H1 (cell line): Measurements from ENCODE around the gene SLC22A23. TPM values are rescaled to one million over a fixed set of nuclear protein-coding genes. Genes with fewer than 3 reads are reported as not detected.
A peak's percentile ranks its signal among the peaks of the same experiment; 100 is the strongest.

ENCODE experiments used
- CTCF ChIA-PET: fragments of 300-600 bp; sonication (Branson Sonifier 250); formaldehyde crosslinking; loops from one replicate; lab custom pipeline; 2021; ENCODE audit not compliant: partially characterized antibody; lab: Charles Lee
- POLR2A ChIA-PET: fragments of 300-600 bp; sonication (Branson Sonifier 250); formaldehyde crosslinking; loops from one replicate; lab custom pipeline; 2021; ENCODE audit warnings: inconsistent platforms; ENCODE audit not compliant: partially characterized antibody; lab: Charles Lee
- DNase-seq, 2 experiments: peaks; one replicate each; pipeline versions ENCODE4 v3.0.0 to v3.0.0-alpha.2; 2010 to 2022; ENCODE audit warnings: low spot score in 2 of 2, low read depth in 1 of 2, mixed read lengths in 1 of 2
- FAIRE-seq: peaks from 2 replicates; lab custom pipeline; 2011; peaks lifted over from hg19 to GRCh38; lab: Jason Lieb, UNC
- H2AFZ ChIP-seq: 2 replicates; pipeline ENCODE4 v1.8.1; 2012; ENCODE audit warnings: low read length, inconsistent platforms
- H2AK5ac ChIP-seq: 2 replicates; pipeline ENCODE4 v1.6.1; 2013; ENCODE audit warnings: low read depth, low read length
- H2BK120ac ChIP-seq: replicated peaks from 2 replicates; pipeline ENCODE3; 2013; ENCODE audit warnings: low read depth, low read length, inconsistent platforms
- H2BK12ac ChIP-seq: 2 replicates; pipeline ENCODE4 v1.6.1; 2013; ENCODE audit warnings: low read depth, low read length
- H2BK15ac ChIP-seq: 2 replicates; pipeline ENCODE4 v1.6.1; 2013; ENCODE audit warnings: low read length
- H2BK20ac ChIP-seq: 2 replicates; pipeline ENCODE4 v1.6.1; 2013; ENCODE audit warnings: low read length
- H2BK5ac ChIP-seq: 2 replicates; pipeline ENCODE4 v1.6.1; 2013; ENCODE audit warnings: low read depth, low read length
- H3K14ac ChIP-seq: 2 replicates; pipeline ENCODE4 v1.6.1; 2013; ENCODE audit warnings: inconsistent platforms; ENCODE audit not compliant: insufficient read length
- H3K18ac ChIP-seq: 2 replicates; pipeline ENCODE4 v1.6.1; 2013; ENCODE audit warnings: low read length; ENCODE audit errors: extremely low read depth
- H3K23ac ChIP-seq: 2 replicates; pipeline ENCODE4 v1.6.1; 2013; ENCODE audit warnings: inconsistent platforms; ENCODE audit not compliant: insufficient read length
- H3K23me2 ChIP-seq: 2 replicates; pipeline ENCODE4 v1.6.1; 2013; ENCODE audit warnings: low read depth, low read length
- H3K27ac ChIP-seq: 2 replicates; pipeline ENCODE4 v1.6.1; 2011; ENCODE audit warnings: low read depth, low read length, inconsistent platforms
- H3K27me3 ChIP-seq, 4 experiments: replicated peaks in 1 of 4; 1 replicate in 1 of 4; 2 replicates in 3 of 4; pipeline versions ENCODE4 v1.6.1 to v1.8.1; 2011 to 2013; ENCODE audit warnings: low read length in 3 of 4, mild to moderate bottlenecking in 3 of 4, inconsistent platforms in 2 of 4, mixed read lengths in 2 of 4, moderate library complexity in 1 of 4; ENCODE audit not compliant: control insufficient read depth in 3 of 4, insufficient read depth in 3 of 4; ENCODE audit errors: extremely low read depth in 1 of 4
- H3K36me3 ChIP-seq, 4 experiments: 2 replicates each; pipeline versions ENCODE4 v1.6.1 to v1.8.1; 2011 to 2013; ENCODE audit warnings: mild to moderate bottlenecking in 4 of 4, low read length in 3 of 4, moderate library complexity in 2 of 4, control low read depth in 1 of 4, inconsistent platforms in 1 of 4; ENCODE audit not compliant: insufficient read depth in 4 of 4, control insufficient read depth in 2 of 4
- H3K4ac ChIP-seq: replicated peaks from 2 replicates; pipeline ENCODE3; 2013; ENCODE audit warnings: low read length, low read depth, mixed read lengths, inconsistent platforms; ENCODE audit not compliant: insufficient read length
- H3K4me1 ChIP-seq, 4 experiments: replicated peaks in 1 of 4; 1 replicate in 1 of 4; 2 replicates in 3 of 4; pipeline versions ENCODE4 v1.6.1 to v1.8.1; 2011 to 2013; ENCODE audit warnings: low read length in 3 of 4, inconsistent platforms in 2 of 4, mixed read lengths in 1 of 4; ENCODE audit not compliant: insufficient read depth in 4 of 4, control insufficient read depth in 3 of 4
- H3K4me2 ChIP-seq, 2 experiments: 2 replicates each; pipeline versions ENCODE4 v1.6.1 to v1.8.1; 2011 to 2013; ENCODE audit warnings: low read depth in 2 of 2, low read length in 2 of 2, control low read depth in 1 of 2, inconsistent platforms in 1 of 2, mild to moderate bottlenecking in 1 of 2; ENCODE audit not compliant: insufficient read depth in 1 of 2
- H3K4me3 ChIP-seq, 4 experiments: fragments of 200-600, 300-600 bp in 1 of 4; sonication (generic), shearing (Covaris generic), sonication (Bioruptor Twin) in 1 of 4; 2 replicates each; pipeline versions ENCODE4 v1.5.1 to v1.8.1; 2011 to 2016; ENCODE audit warnings: low read length in 4 of 4, low read depth in 3 of 4, control low read depth in 2 of 4, inconsistent platforms in 2 of 4, mild to moderate bottlenecking in 2 of 4, mixed read lengths in 1 of 4, moderate library complexity in 1 of 4; ENCODE audit not compliant: insufficient read depth in 2 of 4; ENCODE audit errors: extremely low read depth in 1 of 4
- H3K56ac ChIP-seq: replicated peaks from 2 replicates; pipeline ENCODE3; 2013; ENCODE audit warnings: low read depth, mild to moderate bottlenecking, mixed read lengths, low read length, inconsistent platforms; ENCODE audit not compliant: insufficient read length
- H3K79me1 ChIP-seq: 2 replicates; pipeline ENCODE4 v1.6.1; 2013; ENCODE audit warnings: low read depth, low read length, control low read depth
- H3K79me2 ChIP-seq, 2 experiments: 2 replicates each; pipeline versions ENCODE4 v1.6.1 to v1.8.1; 2012 to 2013; ENCODE audit warnings: low read length in 2 of 2, mild to moderate bottlenecking in 2 of 2, inconsistent platforms in 1 of 2; ENCODE audit not compliant: insufficient read depth in 2 of 2, control insufficient read depth in 1 of 2
- H3K9ac ChIP-seq, 4 experiments: replicated peaks in 1 of 4; 1 replicate in 1 of 4; 2 replicates in 3 of 4; pipeline versions ENCODE4 v1.6.1 to v1.8.1; 2011 to 2013; ENCODE audit warnings: low read depth in 3 of 4, low read length in 3 of 4, control low read depth in 2 of 4, mild to moderate bottlenecking in 2 of 4, moderate library complexity in 2 of 4, inconsistent platforms in 1 of 4; ENCODE audit errors: extremely low read depth in 1 of 4
- H3K9me3 ChIP-seq, 2 experiments: 2 replicates each; pipeline versions ENCODE4 v1.6.1 to v1.8.1; 2012 to 2013; ENCODE audit warnings: mild to moderate bottlenecking in 2 of 2, moderate library complexity in 2 of 2, control low read depth in 1 of 2, inconsistent platforms in 1 of 2, low read depth in 1 of 2, low read length in 1 of 2, mixed read lengths in 1 of 2; ENCODE audit not compliant: insufficient read depth in 2 of 2
- H4K20me1 ChIP-seq, 2 experiments: replicated peaks in 1 of 2; 2 replicates each; pipeline versions ENCODE3 to v1.8.1; 2011 to 2013; ENCODE audit warnings: inconsistent platforms in 2 of 2, low read length in 2 of 2, mild to moderate bottlenecking in 1 of 2; ENCODE audit not compliant: insufficient read depth in 2 of 2, control insufficient read depth in 1 of 2
- H4K5ac ChIP-seq: 2 replicates; pipeline ENCODE4 v1.6.1; 2013; ENCODE audit warnings: low read length, low read depth, mixed read lengths, inconsistent platforms; ENCODE audit not compliant: insufficient read length
- H4K8ac ChIP-seq: 2 replicates; pipeline ENCODE4 v1.8.0; 2013; ENCODE audit warnings: mild to moderate bottlenecking, moderate library complexity, low read length, inconsistent platforms; ENCODE audit not compliant: insufficient read depth; ENCODE audit errors: extremely low read depth
- H4K91ac ChIP-seq: replicated peaks from 2 replicates; pipeline ENCODE3; 2013; ENCODE audit warnings: low read length, mixed read lengths, inconsistent platforms; ENCODE audit not compliant: insufficient read length
- CHD2 ChIP-seq: IDR thresholded peaks from 2 replicates; pipeline ENCODE4 v1.6.1; 2012; ENCODE audit warnings: low read length, improper control_type of control experiment
- JUN ChIP-seq: IDR thresholded peaks from 2 replicates; pipeline ENCODE4 v1.6.1; 2011; ENCODE audit warnings: low read depth, mild to moderate bottlenecking, improper control_type of control experiment, low read length
- NANOG ChIP-seq: IDR thresholded peaks from 2 replicates; pipeline ENCODE4 v1.6.1; 2011; ENCODE audit warnings: low read length, low read depth, mild to moderate bottlenecking, inconsistent platforms; ENCODE audit not compliant: insufficient read depth, poor library complexity, severe bottlenecking
- PHF8 ChIP-seq: fragments of 200-600 bp; sonication (generic); conservative IDR thresholded peaks from 2 replicates; pipeline ENCODE4 v1.7.1; 2012; ENCODE audit warnings: low read depth, mild to moderate bottlenecking, inconsistent platforms, low read length, moderate library complexity
- POLR2AphosphoS5 ChIP-seq: IDR thresholded peaks from 2 replicates; pipeline ENCODE4 v1.6.1; 2011; ENCODE audit warnings: low read depth, low read length
- RBBP5 ChIP-seq: IDR thresholded peaks from 2 replicates; pipeline ENCODE4 v1.7.1; 2012; ENCODE audit warnings: low read depth, mild to moderate bottlenecking, inconsistent platforms, low read length, moderate library complexity, borderline replicate concordance
- RXRA ChIP-seq: IDR thresholded peaks from 2 replicates; pipeline ENCODE4 v1.6.1; 2011; ENCODE audit warnings: low read depth, mild to moderate bottlenecking, low read length, moderate library complexity; ENCODE audit not compliant: insufficient read depth
- SIX5 ChIP-seq: IDR thresholded peaks from 2 replicates; pipeline ENCODE4 v1.6.1; 2011; ENCODE audit warnings: mild to moderate bottlenecking, low read depth, low read length
- SP1 ChIP-seq: IDR thresholded peaks from 2 replicates; pipeline ENCODE4 v1.6.1; 2011; ENCODE audit warnings: low read depth, low read length
- SP4 ChIP-seq: IDR thresholded peaks from 2 replicates; pipeline ENCODE4 v1.6.1; 2012; ENCODE audit warnings: low read length, inconsistent platforms
- SRF ChIP-seq: IDR thresholded peaks from 2 replicates; pipeline ENCODE4 v1.6.1; 2011; ENCODE audit warnings: mild to moderate bottlenecking, low read depth, low read length, moderate library complexity
- WGBS, 2 experiments: shearing (Covaris generic) in 1 of 2; methylation state at CpG; one replicate each; pipeline versions ENCODE4 v1.1.6 to v1.1.7; 2013 to 2015; ENCODE audit warnings: low lambda C conversion rate in 2 of 2, mixed read lengths in 2 of 2, inconsistent platforms in 1 of 2, low coverage in 1 of 2, missing lambda C conversion rate in 1 of 2; ENCODE audit not compliant: insufficient replicate concordance in 2 of 2, insufficient coverage in 1 of 2, insufficient read length in 1 of 2; ENCODE audit errors: extremely low coverage in 1 of 2, missing lambda C conversion rate in 1 of 2; 5-methylcytosine and 5-hydroxymethylcytosine counted together
- polyA plus RNA-seq, 7 experiments: library from polyadenylated mRNA; depleted of rRNA in 3 of 7; stranded (reverse) in 5 of 7; unstranded in 2 of 7; fragments of >200 nt in 5 of 7; fragments of 200-250 nt in 2 of 7; gene quantifications; 1 replicate in 5 of 7; 2 replicates in 1 of 7; 4 replicates in 1 of 7; pipeline versions ENCODE4 v1.2.1 to v1.2.3, GENCODE V29; 2011 to 2013; ENCODE audit warnings: missing spikeins in 2 of 7, mixed read lengths in 2 of 7
- total RNA-seq: library from RNA; stranded (reverse); fragmentation: NEBNext Ultra II Directional; extraction: Animal tissue kit (Norgen Biotek cat#: 25700); gene quantifications from 2 replicates; pipeline ENCODE4 v1.2.1, GENCODE V29; 2021
- TF ChIP-seq, protein P1 (sequence below): IDR thresholded peaks from 2 replicates; pipeline ENCODE4 v1.6.1; 2012; ENCODE audit warnings: inconsistent platforms

Gene SLC22A23
- total and polyA plus RNA-seq, 2 of the 8 experiments (the other 6 are each of a cell fraction or from before 2014, with no cell fraction given) = 9.9 to 38.4 TPM

DNA sequence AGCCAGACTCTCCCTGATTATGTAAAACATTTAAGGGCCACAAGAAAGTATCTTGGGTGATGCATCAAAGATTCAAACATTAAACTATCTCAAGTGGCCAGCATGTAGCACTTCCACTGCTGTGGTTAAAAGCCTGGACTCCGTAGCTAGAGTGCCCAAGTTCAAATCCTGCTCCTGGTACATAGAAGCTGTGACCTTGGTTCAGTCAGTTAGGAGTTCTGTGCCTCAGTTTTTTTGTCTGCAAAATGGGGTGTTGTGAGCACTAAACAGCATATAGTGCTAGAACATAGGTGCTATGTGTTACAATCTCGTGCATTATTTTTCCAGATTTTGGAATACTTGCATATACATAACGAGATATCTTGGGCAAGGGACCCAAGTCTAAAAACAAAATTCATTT lies 129.4 kb downstream of the SLC22A23 start:
- Histone ChIP-seq H3K27ac (no peak overlapping the region), H2BK120ac (no peak overlapping the region), H4K5ac (no peak overlapping the region), H3K36me3 (no peaks in the 10 kb centered on the region), H3K23ac (no peak overlapping the region), H3K79me1 (0 out of 2 replicates have a peak, but pooled peaks cover 2% of the 10 kb centered on the region), H2BK15ac (no peak overlapping the region), H3K27me3 (no peaks in the 10 kb centered on the region), H3K9me3 (no peaks in the 10 kb centered on the region), H4K91ac (no peak overlapping the region), H3K56ac (no peak overlapping the region), H3K4me1 (peaks cover 0 to 14% (median 6%) of the 10 kb centered on the region in 4 experiments; a peak in 6 of 7 replicates), H3K4me3 (no peak overlapping the region), H3K4me2 (no peak overlapping the region), H3K18ac (no peak overlapping the region), H3K79me2 (peaks cover 0 to 5% of the 10 kb centered on the region in 2 experiments; a peak in 2 of 4 replicates), H2BK12ac (no peak overlapping the region), H4K20me1 (no peaks in the 10 kb centered on the region), H4K8ac (no peak overlapping the region), H3K9ac (no peak overlapping the region), H2BK20ac (no peak overlapping the region), H2AFZ (no peak overlapping the region), H3K23me2 (no peaks in the 10 kb centered on the region), H3K14ac (no peak overlapping the region), H2AK5ac (0 out of 2 replicates have a peak overlapping the region, but pooled peaks have one; percentile 24), H3K4ac (no peak overlapping the region), H2BK5ac (no peak overlapping the region)
- TF ChIP-seq SP4 (no peak), RXRA (no peak), PHF8 (no peak), POLR2AphosphoS5 (no peak), NANOG (no peak), SRF (no peak), SP1 (no peak), SIX5 (no peak), JUN (no peak), RBBP5 (no peak), CHD2 (no peak)
- TF ChIP-seq, protein P1, sequence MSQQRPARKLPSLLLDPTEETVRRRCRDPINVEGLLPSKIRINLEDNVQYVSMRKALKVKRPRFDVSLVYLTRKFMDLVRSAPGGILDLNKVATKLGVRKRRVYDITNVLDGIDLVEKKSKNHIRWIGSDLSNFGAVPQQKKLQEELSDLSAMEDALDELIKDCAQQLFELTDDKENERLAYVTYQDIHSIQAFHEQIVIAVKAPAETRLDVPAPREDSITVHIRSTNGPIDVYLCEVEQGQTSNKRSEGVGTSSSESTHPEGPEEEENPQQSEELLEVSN = no peak
- DNase-seq (no peak), FAIRE-seq (no peak)
- ChIA-PET CTCF (interaction anchor here (1.2 kb wide), 1 partner anchor 16 kb away, joined by 3 read pairs; no protein-coding TSS in a partner anchor), POLR2A (no interaction called here)
- WGBS, 2 experiments = 82% methylated on average over 3 of the region's 3 CpGs; no CpG with 5 or more reads in 1 of the 2 experiments
